Activated CD4-positive, alpha-beta memory T cell treated with anti-CD3 and anti-CD28 coated beads, Interleukin-2, amount 10 ng/mL, durations not matched to agents 7 days and 5 days (primary cell): Measurements from ENCODE around the gene PTPRM. TPM values are rescaled to one million over a fixed set of nuclear protein-coding genes. Genes with fewer than 3 reads are reported as not detected.

ENCODE experiments used
- CTCF ChIA-PET: fragments of 350-600 bp; sonication (Branson Sonifier 250); formaldehyde crosslinking; loops from one replicate; lab custom pipeline; 2021; ENCODE audit warnings: antibody characterized with exemption, inconsistent platforms; lab: Charles Lee
- POLR2A ChIA-PET: fragments of 350-600 bp; sonication (Branson Sonifier 250); formaldehyde crosslinking; loops from one replicate; lab custom pipeline; 2021; ENCODE audit warnings: antibody characterized with exemption; lab: Charles Lee
- DNase-seq: peaks from one replicate; pipeline ENCODE4 v3.0.0-alpha.2; 2020
- H3K27ac Mint-ChIP-seq: one replicate; pipeline ENCODE4 v1.8.0; 2021; ENCODE audit warnings: mild to moderate bottlenecking, mixed read lengths
- H3K27me3 Mint-ChIP-seq: one replicate; pipeline ENCODE4 v1.8.0; 2021; ENCODE audit warnings: mixed read lengths
- H3K36me3 Mint-ChIP-seq: one replicate; pipeline ENCODE4 v1.8.0; 2021; ENCODE audit warnings: low read depth, mixed read lengths
- H3K4me1 Mint-ChIP-seq: one replicate; pipeline ENCODE4 v1.8.0; 2021; ENCODE audit warnings: mixed read lengths
- H3K4me3 Mint-ChIP-seq: one replicate; pipeline ENCODE4 v1.8.0; 2021; ENCODE audit warnings: mild to moderate bottlenecking, mixed read lengths
- H3K9me3 Mint-ChIP-seq: one replicate; pipeline ENCODE4 v1.8.0; 2021; ENCODE audit warnings: mixed read lengths
- total RNA-seq, 2 experiments: library from RNA; stranded (reverse); gene quantifications; one replicate each; pipeline ENCODE4 v1.2.3, GENCODE V29; 2021

PTPRM gene
- total RNA-seq, 2 experiments from 2014 or later: 9.3 to 12.3 TPM

GRCh38 chr18:7576077-7576476 is 9.0 kb downstream of the PTPRM start:
- H3K9me3 Mint-ChIP-seq: no peaks in the 10 kb centered on the region
- CTCF ChIA-PET: no interaction called here
- H3K4me3 Mint-ChIP-seq: no peak overlapping the region

GRCh38 chr18:7576685-7577084 is 9.6 kb downstream of the PTPRM start:
- CTCF ChIA-PET: interaction anchor here (0.7 to 1.3 kb wide), 2 partner anchors 9 to 10 kb away, joined by 3 to 4 read pairs; no protein-coding TSS in a partner anchor
- Mint-ChIP-seq H3K4me3 (no peak overlapping the region), H3K27me3 (peaks cover 3% of the 10 kb centered on the region), H3K4me1 (peaks cover 13% of the 10 kb centered on the region), H3K27ac (no peak overlapping the region), H3K9me3 (no peaks in the 10 kb centered on the region), H3K36me3 (no peaks in the 10 kb centered on the region)
- no peak for DNase-seq
- POLR2A ChIA-PET: no interaction called here

More at GRCh38 chr18:7576077-7576476, 9.0 kb downstream of the PTPRM start:
- Mint-ChIP-seq H3K36me3 (no peaks in the 10 kb centered on the region), H3K27ac (no peak overlapping the region), H3K27me3 (peaks cover 3% of the 10 kb centered on the region), H3K4me1 (peaks cover 13% of the 10 kb centered on the region)
- DNase-seq: no peak
- POLR2A ChIA-PET: no interaction called here

GRCh38 chr18:7577706-7578105 is 10.6 kb downstream of the PTPRM start:
- DNase-seq: no peak
- ChIA-PET POLR2A (no interaction called here), CTCF (interaction anchor here (1.3 kb wide), 1 partner anchor 10 kb away, joined by 3 read pairs; no protein-coding TSS in a partner anchor)
- Mint-ChIP-seq H3K4me1 (peaks cover 12% of the 10 kb centered on the region), H3K36me3 (no peaks in the 10 kb centered on the region), H3K4me3 (no peak overlapping the region), H3K9me3 (no peaks in the 10 kb centered on the region), H3K27me3 (peaks cover 3% of the 10 kb centered on the region), H3K27ac (no peak overlapping the region)

- H3K4me3 Mint-ChIP-seq: no peak overlapping the region
- DNase-seq: no peak
- H3K4me1 Mint-ChIP-seq: peaks cover 7% of the 10 kb centered on the region
- ChIA-PET POLR2A (no interaction called here), CTCF (interaction anchor here (1.0 kb wide), 1 partner anchor 13 kb away, joined by 4 read pairs; no protein-coding TSS in a partner anchor)
- H3K36me3 Mint-ChIP-seq: no peaks in the 10 kb centered on the region
- no peaks in the 10 kb centered on the region for H3K9me3 Mint-ChIP-seq
- H3K27ac Mint-ChIP-seq: no peak overlapping the region
- H3K27me3 Mint-ChIP-seq: no peaks in the 10 kb centered on the region
These were observed 12.2 kb downstream of the PTPRM start for GRCh38 chr18:7579176-7579917.

GRCh38 chr18:7579918-7580542 is 12.9 kb downstream of the PTPRM start:
- CTCF ChIA-PET: interaction anchor here (1.0 kb wide), 1 partner anchor 13 kb away, joined by 4 read pairs; no protein-coding TSS in a partner anchor

GRCh38 chr18:7584646-7585275 is 17.6 kb downstream of the PTPRM start:
- H3K4me1 Mint-ChIP-seq: no peaks in the 10 kb centered on the region
- ChIA-PET POLR2A (no interaction called here), CTCF (no interaction called here)
- DNase-seq: no peak
- no peaks in the 10 kb centered on the region for H3K27me3 Mint-ChIP-seq
- H3K4me3 Mint-ChIP-seq: no peak overlapping the region
- H3K27ac Mint-ChIP-seq: no peak overlapping the region
- no peaks in the 10 kb centered on the region for H3K36me3 Mint-ChIP-seq
- no peaks in the 10 kb centered on the region for H3K9me3 Mint-ChIP-seq

More at GRCh38 chr18:7579918-7580542, 12.9 kb downstream of the PTPRM start:
- no peaks in the 10 kb centered on the region for H3K36me3 Mint-ChIP-seq
- H3K4me1 Mint-ChIP-seq: peaks cover 7% of the 10 kb centered on the region
- no peaks in the 10 kb centered on the region for H3K9me3 Mint-ChIP-seq
- H3K27me3 Mint-ChIP-seq: no peaks in the 10 kb centered on the region
- H3K27ac Mint-ChIP-seq: no peak overlapping the region
- H3K4me3 Mint-ChIP-seq: no peak overlapping the region
- POLR2A ChIA-PET: no interaction called here
- no peak for DNase-seq

- ChIA-PET POLR2A (no interaction called here), CTCF (no interaction called here)
- no peaks in the 10 kb centered on the region for H3K27me3 Mint-ChIP-seq
- no peak for DNase-seq
- no peak overlapping the region for H3K4me3 Mint-ChIP-seq
- no peaks in the 10 kb centered on the region for H3K9me3 Mint-ChIP-seq
- H3K36me3 Mint-ChIP-seq: no peaks in the 10 kb centered on the region
- no peaks in the 10 kb centered on the region for H3K4me1 Mint-ChIP-seq
- H3K27ac Mint-ChIP-seq: no peak overlapping the region
These were observed 18.2 kb downstream of the PTPRM start for GRCh38 chr18:7585276-7585670.

GRCh38 chr18:7586379-7586778 is 19.3 kb downstream of the PTPRM start:
- DNase-seq: no peak
- Mint-ChIP-seq H3K36me3 (no peaks in the 10 kb centered on the region), H3K9me3 (no peaks in the 10 kb centered on the region), H3K27me3 (no peaks in the 10 kb centered on the region), H3K4me1 (no peaks in the 10 kb centered on the region), H3K4me3 (no peak overlapping the region), H3K27ac (no peak overlapping the region)
- CTCF ChIA-PET: no interaction called here
- POLR2A ChIA-PET: no interaction called here

GRCh38 chr18:7590826-7591560 is 23.9 kb downstream of the PTPRM start:
- no peaks in the 10 kb centered on the region for H3K4me1 Mint-ChIP-seq
- no peaks in the 10 kb centered on the region for H3K36me3 Mint-ChIP-seq
- no peaks in the 10 kb centered on the region for H3K9me3 Mint-ChIP-seq
- POLR2A ChIA-PET: no interaction called here
- H3K27ac Mint-ChIP-seq: no peak overlapping the region
- CTCF ChIA-PET: no interaction called here
- H3K4me3 Mint-ChIP-seq: no peak overlapping the region
- no peak for DNase-seq
- no peaks in the 10 kb centered on the region for H3K27me3 Mint-ChIP-seq

- ChIA-PET POLR2A (no interaction called here), CTCF (no interaction called here)
- Mint-ChIP-seq H3K36me3 (no peaks in the 10 kb centered on the region), H3K9me3 (no peaks in the 10 kb centered on the region), H3K27me3 (no peaks in the 10 kb centered on the region), H3K4me1 (no peaks in the 10 kb centered on the region), H3K4me3 (no peak overlapping the region), H3K27ac (no peak overlapping the region)
- DNase-seq: no peak
These were observed 25.4 kb downstream of the PTPRM start for GRCh38 chr18:7592305-7593071.

- H3K4me1 Mint-ChIP-seq: no peaks in the 10 kb centered on the region
- CTCF ChIA-PET: no interaction called here
- no peaks in the 10 kb centered on the region for H3K36me3 Mint-ChIP-seq
- no peak for DNase-seq
- no peak overlapping the region for H3K4me3 Mint-ChIP-seq
- POLR2A ChIA-PET: no interaction called here
- no peak overlapping the region for H3K27ac Mint-ChIP-seq
- H3K27me3 Mint-ChIP-seq: no peaks in the 10 kb centered on the region
- H3K9me3 Mint-ChIP-seq: no peaks in the 10 kb centered on the region
These were observed 26.2 kb downstream of the PTPRM start for GRCh38 chr18:7593218-7593819.

GRCh38 chr18:7596147-7596546 is 29.0 kb downstream of the PTPRM start:
- no peaks in the 10 kb centered on the region for H3K36me3 Mint-ChIP-seq
- ChIA-PET CTCF (no interaction called here), POLR2A (no interaction called here)
- no peaks in the 10 kb centered on the region for H3K4me1 Mint-ChIP-seq
- no peak overlapping the region for H3K27ac Mint-ChIP-seq
- peaks cover 4% of the 10 kb centered on the region for H3K9me3 Mint-ChIP-seq
- DNase-seq: no peak
- H3K27me3 Mint-ChIP-seq: no peaks in the 10 kb centered on the region
- no peak overlapping the region for H3K4me3 Mint-ChIP-seq
